AG04450 (cell line): ENCODE results near the gene WWOX. TPM values are rescaled to one million over a fixed set of nuclear protein-coding genes. Genes with fewer than 3 reads are reported as not detected.

ENCODE experiments used
- CTCF ChIA-PET: fragments of 300-600, 350-600 bp; formaldehyde crosslinking; extraction: SDS; loops from one replicate; lab custom pipeline; 2022; ENCODE audit warnings: antibody characterized with exemption, inconsistent platforms; lab: Charles Lee
- POLR2A ChIA-PET: fragments of 350-600 bp; formaldehyde crosslinking; extraction: SDS; loops from one replicate; lab custom pipeline; 2021; ENCODE audit warnings: antibody characterized with exemption, inconsistent platforms; lab: Yijun Ruan, JAX
- DNase-seq: peaks from one replicate; pipeline ENCODE4 v3.0.0-alpha.2; 2011; ENCODE audit warnings: low read depth, low spot score
- H3K27ac ChIP-seq: one replicate; pipeline ENCODE4 v1.5.1; 2012; ENCODE audit warnings: low read depth, low read length, control low read depth
- H3K27me3 ChIP-seq: one replicate; pipeline ENCODE4 v1.6.0; 2012; ENCODE audit warnings: low read length; ENCODE audit not compliant: control insufficient read depth, insufficient read depth
- H3K4me3 ChIP-seq: 2 replicates; pipeline ENCODE4 v1.5.1; 2011; ENCODE audit warnings: mild to moderate bottlenecking, low read depth, low read length, control low read depth
- H3K9me3 ChIP-seq: 2 replicates; pipeline ENCODE4 v1.5.1; 2012; ENCODE audit warnings: low read length; ENCODE audit not compliant: control insufficient read depth, insufficient read depth
- CTCF ChIP-seq: IDR thresholded peaks from 2 replicates; pipeline ENCODE4 v1.5.1; 2011; ENCODE audit warnings: low read depth, low read length, control low read depth, inconsistent platforms
- polyA plus RNA-seq: library from polyadenylated mRNA; depleted of rRNA; stranded (reverse); fragments of >200 nt; gene quantifications from 2 replicates; pipeline ENCODE4 v1.2.3, GENCODE V29; 2011

WWOX gene
- polyA plus RNA-seq, 1 experiment, result 2.1 TPM

DNA sequence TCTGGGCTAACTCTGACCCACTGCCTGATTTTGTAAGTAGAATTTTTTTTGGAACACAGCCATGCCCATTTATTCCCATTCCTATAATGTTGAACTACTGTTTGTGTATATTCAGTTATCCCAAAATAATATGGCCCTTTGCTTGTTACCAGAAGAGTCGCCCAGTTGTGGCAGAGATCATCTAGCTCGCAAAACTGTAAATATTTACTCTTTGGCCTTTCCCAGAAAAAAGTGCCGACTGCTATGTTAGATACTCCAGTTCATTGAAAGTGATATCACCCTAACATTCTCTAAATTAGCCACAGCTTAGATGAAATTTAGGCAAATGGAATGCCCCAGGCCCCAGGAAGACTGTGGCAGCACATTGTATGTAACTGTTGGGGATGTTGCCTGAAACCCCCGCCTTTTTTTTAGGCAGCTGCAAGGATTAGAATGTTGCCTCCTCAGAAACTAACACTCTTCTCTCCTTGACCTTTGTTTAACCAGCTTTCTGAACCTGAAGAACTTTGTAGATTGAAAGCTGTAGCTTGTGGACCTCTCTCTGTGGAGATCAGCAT, 19.1 kb downstream of the WWOX start:
- ChIA-PET POLR2A (no interaction called here), CTCF (interaction anchor here (1.3 to 12.8 kb wide), 3 partner anchors 18 to 117 kb away, joined by 3 to 124 read pairs (median 5); partner anchors contain the start of gene WWOX)
- no peak overlapping the region for H3K4me3 ChIP-seq
- no peak overlapping the region for H3K27ac ChIP-seq
- no peaks in the 10 kb centered on the region for H3K9me3 ChIP-seq
- no peaks in the 10 kb centered on the region for H3K27me3 ChIP-seq
- TF ChIP-seq CTCF, result no peak
- no peak for DNase-seq

- Histone ChIP-seq H3K27ac (no peak overlapping the region), H3K4me3 (no peak overlapping the region), H3K27me3 (no peaks in the 10 kb centered on the region), H3K9me3 (no peaks in the 10 kb centered on the region)
- CTCF ChIA-PET, result interaction anchor here (0.7 to 12.8 kb wide), 4 partner anchors 23 to 113 kb away, joined by 3 to 124 read pairs (median 4); no protein-coding TSS in a partner anchor
- peak; percentile 46 for TF ChIP-seq CTCF
- POLR2A ChIA-PET, result no interaction called here
- DNase-seq, result peak; percentile 15
These were observed 23.4 kb downstream of the WWOX start for GRCh38 chr16:78122774-78123315.

DNA sequence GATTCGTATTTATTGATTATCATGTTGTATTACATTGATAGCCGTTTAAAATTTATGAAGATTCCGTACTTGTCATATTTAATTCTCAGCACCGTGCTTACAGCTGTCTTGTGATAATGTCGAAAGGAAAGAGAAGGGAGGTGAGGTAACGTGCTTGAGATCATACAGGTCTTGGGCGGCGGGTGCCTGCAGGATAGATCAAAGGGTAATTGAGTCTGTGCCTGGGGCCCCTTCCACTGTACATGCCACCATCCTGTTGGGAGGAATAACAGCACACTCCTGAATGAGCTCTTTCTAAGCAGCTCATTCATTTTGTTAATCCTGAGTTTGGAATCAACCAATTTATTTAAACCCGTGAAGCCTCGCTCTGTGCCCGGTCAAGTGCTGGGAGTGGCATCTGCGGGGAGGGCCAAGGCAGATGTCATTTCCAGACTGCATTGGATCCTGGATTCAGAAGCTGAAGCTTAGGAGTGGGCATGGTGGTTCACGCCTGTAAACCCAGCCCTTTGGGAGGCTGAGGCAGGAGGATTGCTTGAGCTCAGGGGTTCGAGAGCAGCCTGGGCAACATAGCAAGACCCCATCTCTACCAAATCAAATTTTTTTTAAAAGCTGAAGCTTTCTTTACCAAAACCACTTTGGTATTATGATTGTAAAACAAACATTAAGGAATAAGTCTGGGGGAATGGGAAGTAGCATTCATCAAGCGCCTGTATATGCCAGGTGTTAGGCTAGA, 25.8 kb downstream of the WWOX start:
- POLR2A ChIA-PET, result interaction anchor here (1.0 kb wide), 1 partner anchor 17 kb away, joined by 3 read pairs; no protein-coding TSS in a partner anchor
- Histone ChIP-seq H3K27ac (no peak overlapping the region), H3K9me3 (no peaks in the 10 kb centered on the region), H3K4me3 (no peak overlapping the region), H3K27me3 (no peaks in the 10 kb centered on the region)
- no peak for TF ChIP-seq CTCF
- DNase-seq, result no peak
- CTCF ChIA-PET, result interaction anchor here (0.5 to 12.8 kb wide), 4 partner anchors 25 to 1645 kb away, joined by 3 to 124 read pairs (median 4); partner anchors contain the start of gene WWOX

GRCh38 chr16:78126662-78127061, 27.2 kb downstream of the WWOX start:
- Histone ChIP-seq H3K27ac (no peak overlapping the region), H3K27me3 (no peaks in the 10 kb centered on the region), H3K4me3 (no peak overlapping the region), H3K9me3 (no peaks in the 10 kb centered on the region)
- POLR2A ChIA-PET, result no interaction called here
- CTCF ChIA-PET, result interaction anchor here (0.6 to 12.8 kb wide), 5 partner anchors 27 to 1475 kb away, joined by 4 to 124 read pairs (median 9); partner anchors contain the start of gene WWOX
- TF ChIP-seq CTCF, result no peak
- DNase-seq, result no peak
